Activated CD4-positive, CD25-positive, alpha-beta regulatory T cell (primary cell): ENCODE results near the gene CABLES2.

Experiments used
- DNase-seq, 4 experiments: peaks; one replicate each; lab custom pipeline; 2025; lab: John Stamatoyannopoulos, UW

The CABLES2 gene

GRCh38 chr20:62370807-62371587 lies 36.1 kb downstream of the CABLES2 start:
- no peak for DNase-seq

GRCh38 chr20:62370115-62370806 lies 36.8 kb downstream of the CABLES2 start:
- DNase-seq = no peak

- no peak for DNase-seq
These were observed 37.3 kb downstream of the CABLES2 start for GRCh38 chr20:62369815-62370114.

GRCh38 chr20:62368976-62369814 lies 37.9 kb downstream of the CABLES2 start:
- DNase-seq = no peak

- no peak for DNase-seq
These were observed 38.6 kb downstream of the CABLES2 start for GRCh38 chr20:62368392-62368975.

- DNase-seq = no peak
These were observed 39.3 kb downstream of the CABLES2 start for GRCh38 chr20:62367633-62368391.

- DNase-seq = no peak
These were observed 39.9 kb downstream of the CABLES2 start, which contains the start of gene LAMA5 for GRCh38 chr20:62367136-62367632. Gene LAMA5, minus strand, starts transcription at chr20:62367312. Its CDS starts 67 bp downstream, at chr20:62367245.

- DNase-seq = no peak
These were observed 40.5 kb downstream of the CABLES2 start for GRCh38 chr20:62366370-62367135.

- no peak for DNase-seq
These were observed 41.2 kb downstream of the CABLES2 start for GRCh38 chr20:62365814-62366369.

GRCh38 chr20:62364911-62365736 lies 42.0 kb downstream of the CABLES2 start:
- no peak for DNase-seq

GRCh38 chr20:62363920-62364851 lies 42.9 kb downstream of the CABLES2 start:
- no peak for DNase-seq

GRCh38 chr20:62362991-62363919 lies 43.8 kb downstream of the CABLES2 start:
- no peak for DNase-seq

GRCh38 chr20:62362590-62362940 lies 44.5 kb downstream of the CABLES2 start:
- DNase-seq = no peak

GRCh38 chr20:62361799-62362589 lies 45.1 kb downstream of the CABLES2 start:
- no peak for DNase-seq

GRCh38 chr20:62360854-62361798 lies 46.0 kb downstream of the CABLES2 start:
- DNase-seq = no peak
